HUES6 (cell line): ENCODE measurements around the gene IDH3G.

Experiments
- H3K27ac ChIP-seq: 2 replicates; pipeline ENCODE4 v1.7.0; 2013; ENCODE audit warnings: low read depth, mild to moderate bottlenecking, low read length, inconsistent platforms
- H3K27me3 ChIP-seq: 2 replicates; pipeline ENCODE4 v1.6.1; 2013; ENCODE audit warnings: low read length; ENCODE audit not compliant: control insufficient read depth, insufficient read depth
- H3K36me3 ChIP-seq: 2 replicates; pipeline ENCODE4 v1.6.1; 2013; ENCODE audit warnings: low read length; ENCODE audit not compliant: control insufficient read depth, insufficient read depth
- H3K4me1 ChIP-seq: 2 replicates; pipeline ENCODE4 v1.6.1; 2013; ENCODE audit warnings: low read length; ENCODE audit not compliant: control insufficient read depth, insufficient read depth
- H3K4me3 ChIP-seq: 2 replicates; pipeline ENCODE4 v1.5.1; 2013; ENCODE audit warnings: low read depth, low read length
- H3K9ac ChIP-seq: one replicate; pipeline ENCODE4 v1.6.1; 2013; ENCODE audit warnings: mild to moderate bottlenecking, low read length
- H3K9me3 ChIP-seq: 2 replicates; pipeline ENCODE4 v1.6.1; 2013; ENCODE audit warnings: low read depth, low read length; ENCODE audit not compliant: control insufficient read depth, insufficient read depth

Gene IDH3G

GRCh38 chrX:153786669-153787068 lies 7.5 kb downstream of the IDH3G start:
- H3K9me3 ChIP-seq: peaks cover 26% of the 10 kb centered on the region; the same call in 1 of the 2 replicates
- H3K4me3 ChIP-seq: no peak overlapping the region
- H3K4me1 ChIP-seq: no peaks in the 10 kb centered on the region
- no peak overlapping the region for H3K27ac ChIP-seq
- H3K9ac ChIP-seq: no peak overlapping the region
- H3K27me3 ChIP-seq: no peaks in the 10 kb centered on the region
- H3K36me3 ChIP-seq: peaks cover 45% of the 10 kb centered on the region

- H3K27ac ChIP-seq: no peak overlapping the region
- no peaks in the 10 kb centered on the region; the same call in 1 of the 2 replicates for H3K4me1 ChIP-seq
- no peaks in the 10 kb centered on the region for H3K27me3 ChIP-seq
- H3K9ac ChIP-seq: no peak overlapping the region
- peaks cover 40% of the 10 kb centered on the region for H3K36me3 ChIP-seq
- H3K9me3 ChIP-seq: peaks cover 21% of the 10 kb centered on the region; the same call in 1 of the 2 replicates
- H3K4me3 ChIP-seq: no peak overlapping the region
These were observed 9.7 kb downstream of the IDH3G start for GRCh38 chrX:153784325-153784967.

- H3K36me3 ChIP-seq: peaks cover 33% of the 10 kb centered on the region
These were observed 10.7 kb downstream of the IDH3G start for GRCh38 chrX:153783378-153784013.

GRCh38 chrX:153782871-153783270 lies 11.3 kb downstream of the IDH3G start:
- no peaks in the 10 kb centered on the region for H3K27me3 ChIP-seq
- H3K4me1 ChIP-seq: no peaks in the 10 kb centered on the region; the same call in 1 of the 2 replicates
- peaks cover 22% of the 10 kb centered on the region; the same call in 1 of the 2 replicates for H3K9me3 ChIP-seq
- H3K36me3 ChIP-seq: peaks cover 30% of the 10 kb centered on the region
- H3K27ac ChIP-seq: no peak overlapping the region
- H3K9ac ChIP-seq: no peak overlapping the region
- no peak overlapping the region for H3K4me3 ChIP-seq

More at GRCh38 chrX:153783378-153784013, 10.7 kb downstream of the IDH3G start:
- Histone ChIP-seq H3K4me1 (no peaks in the 10 kb centered on the region; the same call in 1 of the 2 replicates), H3K4me3 (no peak overlapping the region), H3K9me3 (peaks cover 21% of the 10 kb centered on the region; the same call in 1 of the 2 replicates), H3K27ac (no peak overlapping the region), H3K9ac (no peak overlapping the region), H3K27me3 (no peaks in the 10 kb centered on the region)

GRCh38 chrX:153782313-153782712 lies 11.9 kb downstream of the IDH3G start:
- Histone ChIP-seq H3K27ac (no peak overlapping the region), H3K9ac (no peak overlapping the region), H3K9me3 (peaks cover 23% of the 10 kb centered on the region; the same call in 1 of the 2 replicates), H3K4me1 (no peaks in the 10 kb centered on the region; the same call in 1 of the 2 replicates), H3K27me3 (no peaks in the 10 kb centered on the region), H3K36me3 (peaks cover 25% of the 10 kb centered on the region), H3K4me3 (no peak overlapping the region)

GRCh38 chrX:153781428-153782047 lies 12.6 kb downstream of the IDH3G start:
- no peak overlapping the region; the same call in 1 of the 2 replicates for H3K27ac ChIP-seq
- H3K4me1 ChIP-seq: peaks cover 3% of the 10 kb centered on the region; the same call in 1 of the 2 replicates
- no peak overlapping the region for H3K9ac ChIP-seq
- no peak overlapping the region for H3K4me3 ChIP-seq
- H3K36me3 ChIP-seq: peaks cover 19% of the 10 kb centered on the region
- peaks cover 22% of the 10 kb centered on the region; the same call in 1 of the 2 replicates for H3K9me3 ChIP-seq
- H3K27me3 ChIP-seq: no peaks in the 10 kb centered on the region

GRCh38 chrX:153780678-153781427 lies 13.3 kb downstream of the IDH3G start, which contains the start of gene SRPK3:
SRPK3 (plus strand) TSS chrX:153781041; CDS start chrX:153781087, 46 bp downstream.
- H3K4me3 ChIP-seq: no peak within 1 kb of the TSS
- no peaks in the 10 kb centered on the region for H3K27me3 ChIP-seq
- no peak within 1 kb of the TSS for H3K9ac ChIP-seq
- H3K27ac ChIP-seq: no peak within 1 kb of the TSS; the same call in 1 of the 2 replicates
- peaks cover 20% of the 10 kb centered on the region; the same call in 1 of the 2 replicates for H3K9me3 ChIP-seq
- H3K36me3 ChIP-seq: peaks cover 12% of the 10 kb centered on the region
- peaks cover 3% of the 10 kb centered on the region; the same call in 1 of the 2 replicates for H3K4me1 ChIP-seq

- Histone ChIP-seq H3K4me3 (no peak overlapping the region), H3K27me3 (no peaks in the 10 kb centered on the region), H3K9me3 (peaks cover 22% of the 10 kb centered on the region; the same call in 1 of the 2 replicates), H3K4me1 (peaks cover 3% of the 10 kb centered on the region; the same call in 1 of the 2 replicates), H3K36me3 (peaks cover 4% of the 10 kb centered on the region; the same call in 1 of the 2 replicates), H3K27ac (no peak overlapping the region), H3K9ac (no peak overlapping the region)
These were observed 14.1 kb downstream of the IDH3G start for GRCh38 chrX:153779891-153780677.

GRCh38 chrX:153778684-153779101 lies 15.5 kb downstream of the IDH3G start:
- no peak overlapping the region for H3K4me3 ChIP-seq
- no peaks in the 10 kb centered on the region for H3K36me3 ChIP-seq
- H3K9ac ChIP-seq: no peak overlapping the region
- H3K4me1 ChIP-seq: peaks cover 3% of the 10 kb centered on the region; the same call in 1 of the 2 replicates
- H3K27me3 ChIP-seq: no peaks in the 10 kb centered on the region
- H3K27ac ChIP-seq: no peak overlapping the region
- peaks cover 20% of the 10 kb centered on the region; the same call in 1 of the 2 replicates for H3K9me3 ChIP-seq

- no peak overlapping the region for H3K4me3 ChIP-seq
- no peaks in the 10 kb centered on the region for H3K27me3 ChIP-seq
- H3K9me3 ChIP-seq: peaks cover 23% of the 10 kb centered on the region; the same call in 1 of the 2 replicates
- peaks cover 3% of the 10 kb centered on the region; the same call in 1 of the 2 replicates for H3K4me1 ChIP-seq
- no peak overlapping the region for H3K27ac ChIP-seq
- no peaks in the 10 kb centered on the region for H3K36me3 ChIP-seq
- H3K9ac ChIP-seq: no peak overlapping the region
These were observed 16.0 kb downstream of the IDH3G start for GRCh38 chrX:153778181-153778580.
